MG63 (cell line): Measurements from ENCODE around the gene PPP1CA. TPM values are rescaled to one million over a fixed set of nuclear protein-coding genes. Genes with fewer than 3 reads are reported as not detected.
"Not testable (repeated sequence)": the region's sequence is repeated elsewhere in the genome, so short reads cannot be mapped to it uniquely, and the experiment has no call there.

Experiments
- DNase-seq: peaks from one replicate; pipeline ENCODE4 v3.0.0-alpha.2; 2020
- H3K27me3 ChIP-seq: fragments of 250-450 bp; sonication (Bioruptor Pico); 2 replicates; pipeline ENCODE4 v1.5.1; 2020; ENCODE audit warnings: mild to moderate bottlenecking, moderate library complexity
- H3K36me3 ChIP-seq: fragments of 250-450 bp; sonication (Bioruptor Pico); 2 replicates; pipeline ENCODE4 v1.5.1; 2020; ENCODE audit warnings: mild to moderate bottlenecking, moderate library complexity
- H3K4me3 ChIP-seq: fragments of 250-450 bp; sonication (Bioruptor Pico); 2 replicates; pipeline ENCODE4 v1.5.1; 2020; ENCODE audit warnings: mild to moderate bottlenecking, moderate library complexity
- H3K9me3 ChIP-seq: fragments of 250-450 bp; sonication (Bioruptor Pico); 2 replicates; pipeline ENCODE4 v1.5.1; 2020; ENCODE audit warnings: mild to moderate bottlenecking, moderate library complexity
- total RNA-seq: library from RNA; depleted of rRNA; stranded (reverse); fragments of >200 nt; shearing (Covaris generic); gene quantifications from 2 replicates; pipeline ENCODE4 v1.2.3, GENCODE V29; 2014; ENCODE audit warnings: low replicate concordance

The PPP1CA gene
- total RNA-seq, 1 experiment from 2014 or later = 262 TPM

GRCh38 chr11:67410369-67410831 lies 8.7 kb upstream of the PPP1CA start:
- Histone ChIP-seq H3K27me3 (no peaks in the 10 kb centered on the region), H3K9me3 (no peaks in the 10 kb centered on the region), H3K4me3 (no peak overlapping the region), H3K36me3 (no peaks in the 10 kb centered on the region)
- no peak for DNase-seq

- H3K9me3 ChIP-seq = no peaks in the 10 kb centered on the region
- no peak for DNase-seq
- H3K36me3 ChIP-seq = no peaks in the 10 kb centered on the region
- H3K27me3 ChIP-seq = no peaks in the 10 kb centered on the region
- H3K4me3 ChIP-seq = no peak overlapping the region
These were observed 8.2 kb upstream of the PPP1CA start for GRCh38 chr11:67409781-67410368.

- Histone ChIP-seq H3K36me3 (no peaks in the 10 kb centered on the region), H3K9me3 (no peaks in the 10 kb centered on the region), H3K27me3 (no peaks in the 10 kb centered on the region), H3K4me3 (no peak overlapping the region)
- no peak for DNase-seq
These were observed 7.6 kb upstream of the PPP1CA start for GRCh38 chr11:67409261-67409666.

DNA sequence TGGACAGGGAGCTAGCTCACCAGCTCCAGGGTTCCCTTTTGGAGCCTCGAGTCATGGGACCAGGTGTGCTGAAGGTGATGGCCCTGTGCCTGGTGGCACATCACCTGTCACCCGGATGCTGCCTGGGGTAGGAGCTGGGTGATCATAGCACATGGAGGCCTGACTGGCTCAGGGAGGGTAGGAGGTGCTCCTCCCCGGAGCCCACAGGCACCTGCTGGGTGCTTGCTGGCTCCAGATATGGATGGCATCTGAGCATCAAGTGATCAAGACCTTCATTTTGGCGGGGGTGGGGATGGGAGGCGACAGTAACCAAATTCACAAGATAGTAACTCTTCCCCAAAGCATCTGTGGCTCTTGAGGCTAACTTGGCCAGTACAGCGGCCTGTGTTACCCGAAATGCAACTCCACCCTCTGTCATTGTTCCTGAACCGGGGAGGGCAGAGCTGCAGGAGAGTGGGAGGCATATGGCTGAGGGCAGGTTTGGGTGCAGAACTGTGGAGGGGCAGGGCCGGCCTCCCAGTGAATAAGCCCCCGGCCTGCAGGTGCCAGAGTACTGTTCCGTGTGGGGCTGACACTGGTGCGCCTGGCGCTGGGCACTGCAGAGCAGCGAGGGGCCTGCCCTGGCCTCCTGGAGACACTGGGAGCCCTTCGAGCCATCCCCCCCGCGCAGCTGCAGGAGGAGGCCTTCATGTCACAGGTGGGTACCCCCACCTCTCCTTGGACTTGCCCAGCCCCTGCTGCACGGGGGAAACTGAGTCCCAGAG lies 7.0 kb upstream of the PPP1CA start:
- DNase-seq = no peak

GRCh38 chr11:67407688-67408163 lies 6.1 kb upstream of the PPP1CA start:
- no peaks in the 10 kb centered on the region for H3K9me3 ChIP-seq
- no peak overlapping the region for H3K4me3 ChIP-seq
- no peak for DNase-seq
- H3K36me3 ChIP-seq = no peaks in the 10 kb centered on the region
- H3K27me3 ChIP-seq = no peaks in the 10 kb centered on the region

More for the DNA sequence above, 7.0 kb upstream of the PPP1CA start:
- H3K9me3 ChIP-seq = no peaks in the 10 kb centered on the region
- H3K36me3 ChIP-seq = no peaks in the 10 kb centered on the region
- H3K4me3 ChIP-seq = no peak overlapping the region
- no peaks in the 10 kb centered on the region for H3K27me3 ChIP-seq

DNA sequence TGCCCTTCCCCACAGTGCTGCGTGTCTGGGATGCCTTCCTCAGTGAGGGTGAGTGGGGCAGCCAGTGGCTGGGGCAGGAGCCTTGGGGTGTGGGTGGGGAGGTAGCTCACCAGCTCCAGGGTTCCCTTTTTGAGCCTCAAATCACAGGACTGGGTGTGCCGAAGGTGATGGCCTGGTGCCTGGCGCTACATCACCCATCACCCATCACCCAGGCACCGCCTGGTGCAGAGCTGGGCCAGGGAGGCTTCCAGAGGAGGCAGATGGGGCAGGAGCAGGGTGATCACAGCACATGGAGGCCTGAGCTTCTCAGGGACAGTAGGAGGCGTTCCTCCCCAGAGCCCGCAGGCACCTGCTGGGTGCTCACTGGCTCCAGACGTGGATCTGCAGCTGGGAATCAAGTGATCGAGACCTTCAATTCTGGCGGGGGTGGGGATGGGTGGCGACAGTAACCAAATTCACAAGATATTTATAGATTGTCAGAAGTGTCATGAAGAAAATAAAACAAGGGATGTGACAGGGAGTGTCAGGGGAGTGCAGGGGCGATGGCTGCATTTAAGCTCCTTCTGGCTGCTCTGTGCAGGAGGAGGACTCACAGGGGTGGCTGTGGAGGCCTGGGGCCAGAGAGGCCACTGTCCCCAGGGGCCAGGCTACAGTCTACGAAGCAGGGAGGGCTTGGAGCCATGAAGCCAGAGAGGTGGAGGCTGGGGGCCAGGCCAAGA lies 5.5 kb upstream of the PPP1CA start:
- H3K36me3 ChIP-seq = no peaks in the 10 kb centered on the region
- H3K4me3 ChIP-seq = no peak overlapping the region
- no peaks in the 10 kb centered on the region for H3K9me3 ChIP-seq
- no peaks in the 10 kb centered on the region for H3K27me3 ChIP-seq
- no peak for DNase-seq

GRCh38 chr11:67406420-67406968 lies 4.8 kb upstream of the PPP1CA start:
- no peak overlapping the region for H3K4me3 ChIP-seq
- no peaks in the 10 kb centered on the region for H3K36me3 ChIP-seq
- no peaks in the 10 kb centered on the region for H3K9me3 ChIP-seq
- DNase-seq = no peak
- no peaks in the 10 kb centered on the region for H3K27me3 ChIP-seq

- H3K36me3 ChIP-seq = peaks cover 5% of the 10 kb centered on the region
- H3K27me3 ChIP-seq = no peaks in the 10 kb centered on the region
- no peak overlapping the region for H3K4me3 ChIP-seq
- no peak for DNase-seq
- no peaks in the 10 kb centered on the region for H3K9me3 ChIP-seq
These were observed 4.2 kb upstream of the PPP1CA start for GRCh38 chr11:67405688-67406339.

DNA sequence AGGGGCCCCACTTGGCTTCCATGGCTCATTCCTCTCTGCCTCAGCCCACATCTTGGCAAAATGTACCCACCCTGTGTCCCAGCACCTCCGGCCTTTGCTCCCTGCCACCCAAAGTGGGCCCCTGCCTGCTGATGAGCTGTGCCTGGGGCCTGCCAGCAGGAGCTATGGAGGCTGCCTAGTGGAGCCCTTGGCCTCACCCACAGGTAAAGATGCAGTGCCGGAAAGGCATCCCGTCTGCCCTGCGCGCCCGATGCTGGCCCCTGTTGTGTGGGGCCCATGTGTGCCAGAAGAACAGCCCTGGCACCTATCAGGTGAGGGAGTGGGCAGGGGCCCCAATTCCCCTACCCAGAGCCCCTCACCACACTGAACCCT lies 3.5 kb upstream of the PPP1CA start:
- Histone ChIP-seq H3K9me3 (no peaks in the 10 kb centered on the region), H3K4me3 (no peak overlapping the region), H3K36me3 (peaks cover 10% of the 10 kb centered on the region), H3K27me3 (no peaks in the 10 kb centered on the region)
- no peak for DNase-seq

- no peak for DNase-seq
- Histone ChIP-seq H3K9me3 (no peaks in the 10 kb centered on the region), H3K27me3 (no peaks in the 10 kb centered on the region), H3K36me3 (peaks cover 15% of the 10 kb centered on the region), H3K4me3 (no peak overlapping the region)
These were observed 3.0 kb upstream of the PPP1CA start for GRCh38 chr11:67404515-67405195.

DNA sequence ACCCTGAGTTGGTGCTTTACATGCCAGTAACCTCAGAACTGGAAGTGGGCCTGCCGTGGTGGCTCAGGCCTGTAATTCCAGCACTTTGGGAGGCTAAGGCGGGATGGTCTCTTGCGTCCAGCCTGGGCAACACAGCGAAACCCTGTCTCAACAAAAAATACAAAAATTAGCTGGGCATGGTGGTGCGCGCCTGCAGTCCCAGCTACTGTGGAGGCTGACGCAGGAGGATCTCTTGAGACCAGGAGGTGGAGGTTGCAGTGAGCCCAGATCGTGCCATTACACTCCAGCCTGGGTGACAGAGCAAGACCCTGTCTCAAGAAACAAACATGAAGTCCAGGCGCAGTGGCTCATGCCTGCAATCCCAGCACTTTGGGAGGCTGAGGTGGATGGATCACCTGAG lies 1.4 kb upstream of the PPP1CA start:
- not testable (repeated sequence) for H3K27me3 ChIP-seq

GRCh38 chr11:67402192-67402839 lies 658 bp upstream of the PPP1CA start:
- not testable (repeated sequence) for DNase-seq

More for the DNA sequence above, 1.4 kb upstream of the PPP1CA start:
- DNase-seq, H3K9me3 ChIP-seq, H3K4me3 ChIP-seq: not testable (repeated sequence)
- peaks cover 31% of the 10 kb centered on the region for H3K36me3 ChIP-seq

GRCh38 chr11:67400942-67401494 lies 640 bp downstream of the PPP1CA start:
- H3K27me3 ChIP-seq = no peaks in the 10 kb centered on the region
- H3K9me3 ChIP-seq = no peaks in the 10 kb centered on the region
- no peak for DNase-seq
- H3K4me3 ChIP-seq = peak overlapping the region; percentile 97
- peaks cover 44% of the 10 kb centered on the region for H3K36me3 ChIP-seq

More at GRCh38 chr11:67402192-67402839, 658 bp upstream of the PPP1CA start:
- Histone ChIP-seq H3K4me3 (peak overlapping the region; percentile 34), H3K36me3 (peaks cover 38% of the 10 kb centered on the region)
- not testable (repeated sequence) for H3K27me3 ChIP-seq, H3K9me3 ChIP-seq

DNA sequence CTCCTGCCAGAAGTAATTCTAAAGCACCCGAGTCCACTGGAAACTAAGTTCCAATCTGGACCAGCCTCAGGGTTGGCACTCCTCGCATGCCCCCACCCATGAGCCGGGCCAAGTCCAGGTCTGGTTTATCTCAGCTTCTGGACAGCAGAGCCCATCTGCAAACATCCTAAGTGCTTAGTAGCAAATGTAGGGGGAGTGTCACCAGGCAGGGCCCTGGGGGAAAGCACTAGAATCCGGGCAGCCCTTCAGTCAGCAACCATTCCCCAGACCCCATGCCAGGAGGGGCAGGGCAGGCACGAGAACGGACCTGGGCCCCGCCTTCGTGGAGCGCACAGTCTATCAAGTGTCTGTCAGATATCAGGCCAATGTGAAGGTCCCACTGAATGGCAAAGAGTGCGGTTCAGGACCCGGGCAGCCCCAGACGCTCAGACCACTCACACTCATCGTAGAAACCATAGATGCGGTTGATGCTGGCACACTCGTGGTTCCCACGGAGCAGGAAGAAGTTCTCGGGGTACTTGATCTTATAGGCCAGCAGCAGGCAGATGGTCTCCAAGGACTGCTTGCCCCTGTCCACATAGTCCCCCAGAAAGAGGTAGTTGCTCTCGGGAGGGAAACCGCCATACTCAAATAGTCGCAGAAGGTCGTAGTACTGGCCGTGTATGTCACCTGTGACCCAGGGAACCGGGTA lies 1.3 kb downstream of the PPP1CA start:
- DNase-seq = no peak
- peaks cover 44% of the 10 kb centered on the region for H3K36me3 ChIP-seq
- H3K27me3 ChIP-seq = no peaks in the 10 kb centered on the region
- H3K4me3 ChIP-seq = peak overlapping the region; percentile 97
- no peaks in the 10 kb centered on the region for H3K9me3 ChIP-seq
